Measurements from ENCODE around the gene ALG11. TPM values are rescaled to one million over a fixed set of nuclear protein-coding genes. Genes with fewer than 3 reads are reported as not detected.
"Not testable (repeated sequence)": the region's sequence is repeated elsewhere in the genome, so short reads cannot be mapped to it uniquely, and the experiment has no call there.

ALG11 gene
- total RNA-seq, 1 donor from 2014 or later = 24.5 TPM

DNA sequence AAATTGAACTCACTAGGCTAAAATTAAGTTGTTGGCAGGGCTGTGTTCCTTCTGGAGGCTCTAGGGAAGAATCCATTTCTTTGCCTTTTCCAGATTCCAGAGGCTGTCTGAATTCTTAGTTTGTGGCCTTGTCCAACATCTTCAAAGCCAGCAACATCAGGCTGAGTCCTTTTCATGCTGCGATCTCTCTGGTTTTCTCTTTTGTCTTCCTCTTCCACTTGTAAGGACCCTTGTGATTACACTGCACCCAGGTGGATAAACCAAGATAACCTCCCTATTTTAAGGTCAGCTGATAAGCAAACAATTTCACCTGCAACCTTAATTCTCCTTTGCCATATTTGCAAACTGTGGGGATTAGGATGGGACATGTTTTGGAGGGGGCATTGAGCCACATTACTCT lies 23.8 kb downstream of the ALG11 start:
- DNase-seq (ENCODE audit: low read depth) (no peak), FAIRE-seq (no peak)
- H3K27me3 ChIP-seq (ENCODE audit: control insufficient read depth, insufficient read depth, low read length) = no peaks in the 10 kb centered on the region
- H3K4me3 ChIP-seq (ENCODE audit: low read depth, low read length) = no peak overlapping the region
- TF ChIP-seq, protein P1, sequence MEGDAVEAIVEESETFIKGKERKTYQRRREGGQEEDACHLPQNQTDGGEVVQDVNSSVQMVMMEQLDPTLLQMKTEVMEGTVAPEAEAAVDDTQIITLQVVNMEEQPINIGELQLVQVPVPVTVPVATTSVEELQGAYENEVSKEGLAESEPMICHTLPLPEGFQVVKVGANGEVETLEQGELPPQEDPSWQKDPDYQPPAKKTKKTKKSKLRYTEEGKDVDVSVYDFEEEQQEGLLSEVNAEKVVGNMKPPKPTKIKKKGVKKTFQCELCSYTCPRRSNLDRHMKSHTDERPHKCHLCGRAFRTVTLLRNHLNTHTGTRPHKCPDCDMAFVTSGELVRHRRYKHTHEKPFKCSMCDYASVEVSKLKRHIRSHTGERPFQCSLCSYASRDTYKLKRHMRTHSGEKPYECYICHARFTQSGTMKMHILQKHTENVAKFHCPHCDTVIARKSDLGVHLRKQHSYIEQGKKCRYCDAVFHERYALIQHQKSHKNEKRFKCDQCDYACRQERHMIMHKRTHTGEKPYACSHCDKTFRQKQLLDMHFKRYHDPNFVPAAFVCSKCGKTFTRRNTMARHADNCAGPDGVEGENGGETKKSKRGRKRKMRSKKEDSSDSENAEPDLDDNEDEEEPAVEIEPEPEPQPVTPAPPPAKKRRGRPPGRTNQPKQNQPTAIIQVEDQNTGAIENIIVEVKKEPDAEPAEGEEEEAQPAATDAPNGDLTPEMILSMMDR (IDR thresholded peaks at IDR 0.05; ENCODE audit: insufficient read depth, low read length, severe bottlenecking) = no peak
- H3K36me3 ChIP-seq (ENCODE audit: control insufficient read depth, insufficient read depth, low read length) = no peaks in the 10 kb centered on the region

- DNase-seq (ENCODE audit: low read depth) (no peak), FAIRE-seq (no peak)
- H3K36me3 ChIP-seq (ENCODE audit: control insufficient read depth, insufficient read depth, low read length) = no peaks in the 10 kb centered on the region
- H3K27me3 ChIP-seq (ENCODE audit: control insufficient read depth, insufficient read depth, low read length) = no peaks in the 10 kb centered on the region
- TF ChIP-seq, protein P1 (IDR thresholded peaks at IDR 0.05; ENCODE audit: insufficient read depth, low read length, severe bottlenecking) = no peak
- no peak overlapping the region for H3K4me3 ChIP-seq (ENCODE audit: low read depth, low read length)
These were observed 31.5 kb downstream of the ALG11 start for GRCh38 chr13:52043675-52044074.

DNA sequence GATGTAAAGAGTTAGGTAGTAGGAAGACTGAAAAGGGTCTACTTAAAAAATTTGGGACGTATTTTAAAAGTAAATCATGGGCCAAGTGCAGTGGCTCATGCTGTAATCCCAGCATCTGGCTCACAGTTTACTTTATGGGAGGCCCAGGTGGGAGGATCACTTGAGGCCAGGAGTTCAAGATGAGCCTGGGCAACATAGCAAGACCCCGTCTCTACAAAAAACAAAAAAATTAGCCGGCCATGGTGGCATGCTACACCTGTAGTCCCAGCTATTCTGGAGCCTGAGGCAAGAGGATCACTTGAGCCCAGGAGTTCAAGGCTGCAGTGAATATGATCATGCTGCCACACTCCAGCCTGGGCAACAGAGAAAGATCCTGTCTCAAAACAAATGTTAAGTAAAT lies 35.3 kb downstream of the ALG11 start:
- DNase-seq (ENCODE audit: low read depth) (no peak), FAIRE-seq (no peak)
- H3K27me3 ChIP-seq (ENCODE audit: control insufficient read depth, insufficient read depth, low read length) = no peaks in the 10 kb centered on the region
- no peaks in the 10 kb centered on the region for H3K36me3 ChIP-seq (ENCODE audit: control insufficient read depth, insufficient read depth, low read length)
- TF ChIP-seq, protein P1 (IDR thresholded peaks at IDR 0.05; ENCODE audit: insufficient read depth, low read length, severe bottlenecking) = no peak
- no peak overlapping the region for H3K4me3 ChIP-seq (ENCODE audit: low read depth, low read length)

DNA sequence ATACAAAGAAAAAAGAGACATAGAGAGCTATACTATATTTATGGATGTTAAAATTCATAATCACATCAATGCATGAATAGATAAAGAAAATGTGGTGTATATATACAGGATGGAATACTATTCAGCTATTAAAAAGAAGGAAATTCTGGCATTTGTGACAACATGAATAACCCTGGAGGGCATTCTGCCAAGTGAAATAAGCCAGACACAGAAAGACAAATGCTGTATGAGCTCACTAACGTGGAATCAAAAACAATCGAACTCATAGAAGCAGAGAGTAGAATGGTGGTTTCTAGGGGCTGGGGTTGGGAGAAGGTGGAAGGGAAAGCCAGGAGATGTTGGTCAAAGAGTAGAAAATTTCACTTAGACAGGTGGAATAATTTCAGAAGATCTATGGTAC lies 36.3 kb downstream of the ALG11 start:
- Histone ChIP-seq H3K27me3 (ENCODE audit: control insufficient read depth, insufficient read depth, low read length) (no peaks in the 10 kb centered on the region), H3K36me3 (ENCODE audit: control insufficient read depth, insufficient read depth, low read length) (no peaks in the 10 kb centered on the region), H3K4me3 (ENCODE audit: low read depth, low read length) (no peak overlapping the region)
- FAIRE-seq (no peak), DNase-seq (ENCODE audit: low read depth) (no peak)
- TF ChIP-seq, protein P1 (IDR thresholded peaks at IDR 0.05; ENCODE audit: insufficient read depth, low read length, severe bottlenecking) = no peak

- DNase-seq (ENCODE audit: low read depth) = no peak
- Histone ChIP-seq H3K36me3 (ENCODE audit: control insufficient read depth, insufficient read depth, low read length) (no peaks in the 10 kb centered on the region), H3K27me3 (ENCODE audit: control insufficient read depth, insufficient read depth, low read length) (no peaks in the 10 kb centered on the region), H3K4me3 (ENCODE audit: low read depth, low read length) (no peak overlapping the region)
- FAIRE-seq = no peak
- TF ChIP-seq, protein P1 (IDR thresholded peaks at IDR 0.05; ENCODE audit: insufficient read depth, low read length, severe bottlenecking) = no peak
These were observed 39.2 kb downstream of the ALG11 start for GRCh38 chr13:52051400-52051799.

GRCh38 chr13:52053460-52053859 lies 41.3 kb downstream of the ALG11 start:
- DNase-seq (ENCODE audit: low read depth) (peak; percentile 15), FAIRE-seq (no peak)
- Histone ChIP-seq H3K4me3 (ENCODE audit: low read depth, low read length) (no peak overlapping the region), H3K36me3 (ENCODE audit: control insufficient read depth, insufficient read depth, low read length) (no peaks in the 10 kb centered on the region), H3K27me3 (ENCODE audit: control insufficient read depth, insufficient read depth, low read length) (no peaks in the 10 kb centered on the region)
- TF ChIP-seq, protein P1 (IDR thresholded peaks at IDR 0.05; ENCODE audit: insufficient read depth, low read length, severe bottlenecking) = no peak

GRCh38 chr13:52061064-52061463 lies 48.9 kb downstream of the ALG11 start:
- not testable (repeated sequence) for H3K27me3 ChIP-seq (ENCODE audit: control insufficient read depth, insufficient read depth, low read length); FAIRE-seq; DNase-seq (ENCODE audit: low read depth); H3K4me3 ChIP-seq (ENCODE audit: low read depth, low read length); H3K36me3 ChIP-seq (ENCODE audit: control insufficient read depth, insufficient read depth, low read length)
